Keratinocyte (primary cell): ENCODE results near the gene ANO2.

Experiments used
- EZH2 ChIP-seq: IDR thresholded peaks from one replicate; pipeline ENCODE4 v1.6.1; 2012; ENCODE audit warnings: inconsistent platforms, mild to moderate bottlenecking, low read length, moderate library complexity
- TF ChIP-seq, protein P1 (sequence below), 3 experiments: IDR thresholded peaks in 1 of 3; conservative IDR thresholded peaks in 1 of 3; optimal IDR thresholded peaks in 1 of 3; 2 replicates in 2 of 3; 3 replicates in 1 of 3; pipeline versions ENCODE3 to v1.5.1; 2011; ENCODE audit warnings: low read length in 3 of 3, mild to moderate bottlenecking in 3 of 3, moderate library complexity in 2 of 3, control low read depth in 1 of 3, inconsistent platforms in 1 of 3; ENCODE audit not compliant: insufficient read depth in 2 of 3; ENCODE audit errors: extremely low read depth in 1 of 3

DNA sequence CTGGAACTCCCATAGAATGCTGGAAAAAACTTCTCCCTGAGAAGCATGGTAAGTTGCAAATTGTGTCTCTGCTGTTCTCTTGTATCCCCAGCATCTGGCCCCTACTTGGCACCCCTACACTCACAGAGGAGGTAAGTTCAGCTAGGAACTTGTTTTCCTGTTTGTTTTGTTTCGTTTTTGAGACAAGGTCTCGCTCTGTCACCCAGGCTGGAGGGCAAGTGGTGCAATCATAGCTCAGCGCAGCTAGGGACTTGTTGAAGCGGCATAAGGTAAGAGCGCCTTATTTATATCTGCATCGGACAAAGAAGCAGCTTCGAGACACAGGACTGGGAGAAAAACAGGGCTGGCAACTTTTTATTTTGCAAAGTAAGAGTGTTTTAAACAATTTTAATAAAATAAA, 18.5 kb upstream of the ANO2 start:
- TF ChIP-seq, protein P1, sequence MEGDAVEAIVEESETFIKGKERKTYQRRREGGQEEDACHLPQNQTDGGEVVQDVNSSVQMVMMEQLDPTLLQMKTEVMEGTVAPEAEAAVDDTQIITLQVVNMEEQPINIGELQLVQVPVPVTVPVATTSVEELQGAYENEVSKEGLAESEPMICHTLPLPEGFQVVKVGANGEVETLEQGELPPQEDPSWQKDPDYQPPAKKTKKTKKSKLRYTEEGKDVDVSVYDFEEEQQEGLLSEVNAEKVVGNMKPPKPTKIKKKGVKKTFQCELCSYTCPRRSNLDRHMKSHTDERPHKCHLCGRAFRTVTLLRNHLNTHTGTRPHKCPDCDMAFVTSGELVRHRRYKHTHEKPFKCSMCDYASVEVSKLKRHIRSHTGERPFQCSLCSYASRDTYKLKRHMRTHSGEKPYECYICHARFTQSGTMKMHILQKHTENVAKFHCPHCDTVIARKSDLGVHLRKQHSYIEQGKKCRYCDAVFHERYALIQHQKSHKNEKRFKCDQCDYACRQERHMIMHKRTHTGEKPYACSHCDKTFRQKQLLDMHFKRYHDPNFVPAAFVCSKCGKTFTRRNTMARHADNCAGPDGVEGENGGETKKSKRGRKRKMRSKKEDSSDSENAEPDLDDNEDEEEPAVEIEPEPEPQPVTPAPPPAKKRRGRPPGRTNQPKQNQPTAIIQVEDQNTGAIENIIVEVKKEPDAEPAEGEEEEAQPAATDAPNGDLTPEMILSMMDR (optimal IDR thresholded peaks at IDR 0.05 in 1 of 3, IDR thresholded peaks at IDR 0.05 in 1 of 3, conservative IDR thresholded peaks at IDR 0.05 in 1 of 3; ENCODE audit: extremely low read depth in 1 of 3, insufficient read depth in 2 of 3, low read length in 3 of 3): no peak
- no peak for TF ChIP-seq EZH2
